ENCODE results near the gene TLL2.

Gene TLL2

DNA sequence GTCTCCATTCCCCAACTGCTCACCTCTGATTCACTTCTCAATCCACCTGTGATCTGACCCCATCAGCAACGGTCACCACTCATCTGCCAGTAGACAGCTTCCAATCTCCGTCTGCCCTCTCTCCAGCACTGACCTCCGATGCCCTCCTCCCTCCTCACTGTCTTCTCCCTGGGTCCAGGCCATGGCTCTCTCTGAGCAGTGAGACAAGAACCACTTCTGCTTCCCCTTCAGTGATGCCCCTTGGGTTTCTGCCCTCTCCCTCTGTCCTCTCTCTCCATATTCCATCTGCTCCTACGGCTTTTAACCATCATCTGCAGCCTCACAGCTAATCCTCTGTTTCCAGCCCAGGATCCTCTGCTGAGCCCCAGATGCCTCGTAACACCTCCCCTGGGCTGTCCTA lies 99.4 kb downstream of the TLL2 start:
- TF ChIP-seq, protein P1, sequence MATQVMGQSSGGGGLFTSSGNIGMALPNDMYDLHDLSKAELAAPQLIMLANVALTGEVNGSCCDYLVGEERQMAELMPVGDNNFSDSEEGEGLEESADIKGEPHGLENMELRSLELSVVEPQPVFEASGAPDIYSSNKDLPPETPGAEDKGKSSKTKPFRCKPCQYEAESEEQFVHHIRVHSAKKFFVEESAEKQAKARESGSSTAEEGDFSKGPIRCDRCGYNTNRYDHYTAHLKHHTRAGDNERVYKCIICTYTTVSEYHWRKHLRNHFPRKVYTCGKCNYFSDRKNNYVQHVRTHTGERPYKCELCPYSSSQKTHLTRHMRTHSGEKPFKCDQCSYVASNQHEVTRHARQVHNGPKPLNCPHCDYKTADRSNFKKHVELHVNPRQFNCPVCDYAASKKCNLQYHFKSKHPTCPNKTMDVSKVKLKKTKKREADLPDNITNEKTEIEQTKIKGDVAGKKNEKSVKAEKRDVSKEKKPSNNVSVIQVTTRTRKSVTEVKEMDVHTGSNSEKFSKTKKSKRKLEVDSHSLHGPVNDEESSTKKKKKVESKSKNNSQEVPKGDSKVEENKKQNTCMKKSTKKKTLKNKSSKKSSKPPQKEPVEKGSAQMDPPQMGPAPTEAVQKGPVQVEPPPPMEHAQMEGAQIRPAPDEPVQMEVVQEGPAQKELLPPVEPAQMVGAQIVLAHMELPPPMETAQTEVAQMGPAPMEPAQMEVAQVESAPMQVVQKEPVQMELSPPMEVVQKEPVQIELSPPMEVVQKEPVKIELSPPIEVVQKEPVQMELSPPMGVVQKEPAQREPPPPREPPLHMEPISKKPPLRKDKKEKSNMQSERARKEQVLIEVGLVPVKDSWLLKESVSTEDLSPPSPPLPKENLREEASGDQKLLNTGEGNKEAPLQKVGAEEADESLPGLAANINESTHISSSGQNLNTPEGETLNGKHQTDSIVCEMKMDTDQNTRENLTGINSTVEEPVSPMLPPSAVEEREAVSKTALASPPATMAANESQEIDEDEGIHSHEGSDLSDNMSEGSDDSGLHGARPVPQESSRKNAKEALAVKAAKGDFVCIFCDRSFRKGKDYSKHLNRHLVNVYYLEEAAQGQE (IDR thresholded peaks at IDR 0.05; ENCODE audit: insufficient read depth in 1 of 2, low read depth in 2 of 2, low read length in 2 of 2) = no peak
- TF ChIP-seq POLR2AphosphoS5 (IDR thresholded peaks at IDR 0.05; ENCODE audit: low read depth, low read length) = no peak
- TF ChIP-seq SIN3A (IDR thresholded peaks at IDR 0.05; ENCODE audit: borderline replicate concordance, insufficient read depth, low read length) = no peak
- TF ChIP-seq FOXP2 (optimal IDR thresholded peaks at IDR 0.05; ENCODE audit: borderline replicate concordance, extremely low read depth, extremely low read length, insufficient read depth) = no peak
- TF ChIP-seq TAF1 (IDR thresholded peaks at IDR 0.05; ENCODE audit: borderline replicate concordance, insufficient read depth, low read length) = no peak

DNA sequence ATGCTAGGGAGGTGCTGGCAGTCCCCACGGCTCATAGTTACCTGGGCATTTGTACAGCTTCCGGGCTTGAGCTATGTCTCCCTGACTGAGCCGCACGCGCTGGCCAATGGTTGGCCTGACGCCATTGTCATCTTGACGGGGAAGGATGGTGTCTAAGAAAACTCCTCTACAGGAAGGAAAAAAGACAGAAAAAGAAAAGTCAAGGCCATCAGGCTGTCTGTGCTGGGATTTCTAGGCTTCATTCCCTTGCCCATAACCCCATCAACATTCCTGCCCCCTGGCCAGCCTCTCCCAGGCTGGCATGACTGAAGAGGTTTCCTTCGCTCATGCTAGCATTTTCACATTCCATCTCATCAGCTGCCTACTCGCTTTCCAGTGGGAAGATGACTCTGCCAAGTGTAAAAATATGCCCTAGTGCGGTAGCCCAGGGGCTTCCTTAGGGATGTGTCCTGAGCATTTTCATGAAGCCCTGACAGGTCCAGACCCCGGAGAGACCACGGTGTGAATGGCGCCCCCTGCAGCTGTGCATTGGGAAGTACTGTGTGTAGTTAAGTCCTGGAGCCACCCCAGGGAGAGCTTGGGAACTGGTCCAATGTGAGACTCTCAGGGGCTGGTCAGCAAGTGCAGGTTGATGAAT lies 100.5 kb downstream of the TLL2 start:
- TF ChIP-seq, protein P1 (IDR thresholded peaks at IDR 0.05; ENCODE audit: insufficient read depth in 1 of 2, low read depth in 2 of 2, low read length in 2 of 2) = no peak
- no peak for TF ChIP-seq POLR2AphosphoS5 (IDR thresholded peaks at IDR 0.05; ENCODE audit: low read depth, low read length)
- TF ChIP-seq FOXP2 (optimal IDR thresholded peaks at IDR 0.05; ENCODE audit: borderline replicate concordance, extremely low read depth, extremely low read length, insufficient read depth) = no peak
- no peak for TF ChIP-seq SIN3A (IDR thresholded peaks at IDR 0.05; ENCODE audit: borderline replicate concordance, insufficient read depth, low read length)
- TF ChIP-seq TAF1 (IDR thresholded peaks at IDR 0.05; ENCODE audit: borderline replicate concordance, insufficient read depth, low read length) = no peak

DNA sequence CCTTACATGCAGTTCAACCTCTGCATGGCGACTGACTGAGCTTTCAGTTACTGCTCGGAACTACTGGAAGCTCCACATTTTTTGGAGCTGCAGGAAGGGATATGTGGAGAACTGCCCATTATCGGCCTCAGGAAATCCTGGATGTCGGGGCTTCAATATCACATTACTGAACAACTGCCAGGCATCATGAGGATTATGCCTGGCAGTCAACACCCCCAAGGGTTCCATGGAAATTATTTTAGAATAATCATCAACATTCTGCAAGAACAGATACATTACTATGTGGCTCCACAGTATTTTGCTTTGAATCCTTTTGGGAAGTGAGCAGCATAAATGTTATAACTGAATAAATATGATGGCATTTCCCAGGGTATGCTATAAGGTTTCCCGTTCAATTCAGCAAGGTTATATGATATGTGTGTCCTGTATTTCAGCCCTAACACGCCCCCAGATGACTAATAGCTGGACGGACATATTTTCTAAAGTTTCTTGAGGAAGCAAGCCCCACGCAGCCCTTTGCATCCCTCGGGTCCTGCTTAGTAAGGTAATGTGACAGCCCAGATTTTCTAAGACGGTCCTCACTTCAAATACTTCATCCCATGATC lies 101.9 kb downstream of the TLL2 start:
- TF ChIP-seq TAF1 (IDR thresholded peaks at IDR 0.05; ENCODE audit: borderline replicate concordance, insufficient read depth, low read length) (no peak), POLR2AphosphoS5 (IDR thresholded peaks at IDR 0.05; ENCODE audit: low read depth, low read length) (no peak), SIN3A (IDR thresholded peaks at IDR 0.05; ENCODE audit: borderline replicate concordance, insufficient read depth, low read length) (no peak), FOXP2 (optimal IDR thresholded peaks at IDR 0.05; ENCODE audit: borderline replicate concordance, extremely low read depth, extremely low read length, insufficient read depth) (no peak)
- TF ChIP-seq, protein P1 (IDR thresholded peaks at IDR 0.05; ENCODE audit: insufficient read depth in 1 of 2, low read depth in 2 of 2, low read length in 2 of 2) = no peak

DNA sequence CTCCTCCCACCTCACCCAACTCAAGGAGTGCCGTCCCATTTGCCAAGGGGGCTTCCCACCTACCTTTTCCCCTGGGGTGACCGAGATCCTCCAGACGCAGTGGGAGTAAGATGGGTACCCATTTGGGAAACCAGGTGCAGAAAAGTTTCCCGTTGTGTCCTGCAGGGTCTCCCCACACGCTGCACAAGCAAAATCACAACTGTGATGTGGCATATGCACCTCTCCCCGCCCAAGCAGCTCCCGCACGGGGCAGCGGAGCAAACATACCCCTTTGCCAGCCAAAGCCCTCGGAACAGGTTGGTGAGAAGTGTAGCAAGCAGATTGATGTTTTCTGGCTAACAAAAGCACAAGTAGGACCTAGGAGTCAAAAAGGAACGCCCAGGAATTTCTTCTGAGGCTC lies 103.4 kb downstream of the TLL2 start:
- TF ChIP-seq POLR2AphosphoS5 (IDR thresholded peaks at IDR 0.05; ENCODE audit: low read depth, low read length) = no peak
- TF ChIP-seq, protein P1 (IDR thresholded peaks at IDR 0.05; ENCODE audit: insufficient read depth in 1 of 2, low read depth in 2 of 2, low read length in 2 of 2) = no peak
- no peak for TF ChIP-seq FOXP2 (optimal IDR thresholded peaks at IDR 0.05; ENCODE audit: borderline replicate concordance, extremely low read depth, extremely low read length, insufficient read depth)
- TF ChIP-seq TAF1 (IDR thresholded peaks at IDR 0.05; ENCODE audit: borderline replicate concordance, insufficient read depth, low read length) = no peak
- TF ChIP-seq SIN3A (IDR thresholded peaks at IDR 0.05; ENCODE audit: borderline replicate concordance, insufficient read depth, low read length) = no peak
